AG10803 (cell line): ENCODE data around the gene HMX1.

Experiments used
- DNase-seq: peaks from one replicate; pipeline ENCODE4 v3.0.0; 2010; ENCODE audit warnings: low read depth
- H3K4me3 ChIP-seq: 2 replicates; pipeline ENCODE4 v1.5.1; 2011; ENCODE audit warnings: mild to moderate bottlenecking, low read length, control low read depth
- TF ChIP-seq, protein P1 (sequence below): conservative IDR thresholded peaks from 2 replicates; pipeline ENCODE4 v1.5.1; 2011; ENCODE audit warnings: mild to moderate bottlenecking, low read length, control low read depth, inconsistent platforms

The HMX1 gene

DNA sequence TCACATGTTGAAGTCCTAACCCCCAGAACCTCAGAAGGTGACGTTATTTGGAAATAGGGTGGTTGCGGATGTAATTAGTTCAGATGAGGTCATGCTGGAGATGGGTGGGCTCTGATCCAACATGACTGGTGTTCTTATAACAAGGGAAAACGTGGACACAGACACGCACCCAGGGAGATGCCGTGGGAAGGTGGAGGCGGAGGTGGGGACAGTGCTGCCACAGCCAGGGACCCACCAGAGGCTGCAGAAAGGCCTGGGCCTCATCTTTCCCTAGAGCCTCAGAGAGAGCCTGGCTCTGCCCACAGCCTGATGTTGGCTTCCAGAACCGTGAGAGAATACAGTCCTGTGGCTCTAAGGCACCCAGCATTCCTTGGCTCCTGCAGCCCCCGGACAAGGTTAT is 7.9 kb upstream of the HMX1 start:
- no peak overlapping the region for H3K4me3 ChIP-seq
- DNase-seq = no peak
- TF ChIP-seq, protein P1, sequence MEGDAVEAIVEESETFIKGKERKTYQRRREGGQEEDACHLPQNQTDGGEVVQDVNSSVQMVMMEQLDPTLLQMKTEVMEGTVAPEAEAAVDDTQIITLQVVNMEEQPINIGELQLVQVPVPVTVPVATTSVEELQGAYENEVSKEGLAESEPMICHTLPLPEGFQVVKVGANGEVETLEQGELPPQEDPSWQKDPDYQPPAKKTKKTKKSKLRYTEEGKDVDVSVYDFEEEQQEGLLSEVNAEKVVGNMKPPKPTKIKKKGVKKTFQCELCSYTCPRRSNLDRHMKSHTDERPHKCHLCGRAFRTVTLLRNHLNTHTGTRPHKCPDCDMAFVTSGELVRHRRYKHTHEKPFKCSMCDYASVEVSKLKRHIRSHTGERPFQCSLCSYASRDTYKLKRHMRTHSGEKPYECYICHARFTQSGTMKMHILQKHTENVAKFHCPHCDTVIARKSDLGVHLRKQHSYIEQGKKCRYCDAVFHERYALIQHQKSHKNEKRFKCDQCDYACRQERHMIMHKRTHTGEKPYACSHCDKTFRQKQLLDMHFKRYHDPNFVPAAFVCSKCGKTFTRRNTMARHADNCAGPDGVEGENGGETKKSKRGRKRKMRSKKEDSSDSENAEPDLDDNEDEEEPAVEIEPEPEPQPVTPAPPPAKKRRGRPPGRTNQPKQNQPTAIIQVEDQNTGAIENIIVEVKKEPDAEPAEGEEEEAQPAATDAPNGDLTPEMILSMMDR = no peak

DNA sequence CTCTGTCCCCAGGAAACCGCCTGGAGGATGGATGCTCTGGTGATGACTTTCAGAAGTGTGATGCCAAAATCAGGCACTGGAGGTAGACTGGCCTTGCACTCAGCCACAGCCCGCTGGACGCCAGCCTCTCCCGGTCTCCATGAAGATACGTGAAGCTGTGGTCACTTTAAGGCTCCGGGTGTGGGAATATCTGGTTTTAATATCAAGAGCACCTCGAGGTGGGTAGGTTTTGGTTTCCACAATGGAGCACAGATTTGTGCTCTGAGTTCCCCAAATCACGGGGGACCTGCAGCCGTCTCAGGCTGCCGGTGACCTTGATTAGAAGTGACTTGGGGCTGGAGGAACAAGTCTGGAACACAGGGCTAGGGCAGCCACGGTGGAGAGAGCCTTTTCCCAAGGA is 6.8 kb upstream of the HMX1 start:
- TF ChIP-seq, protein P1 = no peak
- no peak overlapping the region for H3K4me3 ChIP-seq
- no peak for DNase-seq

DNA sequence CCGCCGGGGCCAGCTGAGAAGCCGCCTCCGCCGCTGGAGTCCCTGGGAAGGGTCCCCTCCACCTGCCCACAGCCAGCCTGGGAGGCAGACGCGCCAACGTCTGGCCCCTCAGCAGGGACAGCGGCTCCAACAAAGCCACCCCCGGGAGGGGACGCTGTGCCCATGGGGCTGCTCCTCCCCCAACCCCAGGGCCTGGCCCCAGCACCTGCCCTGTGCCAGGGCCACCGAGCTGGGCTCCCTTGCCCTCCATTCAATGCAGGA is 6.1 kb upstream of the HMX1 start:
- H3K4me3 ChIP-seq = no peak overlapping the region
- TF ChIP-seq, protein P1 = no peak
- DNase-seq = no peak

DNA sequence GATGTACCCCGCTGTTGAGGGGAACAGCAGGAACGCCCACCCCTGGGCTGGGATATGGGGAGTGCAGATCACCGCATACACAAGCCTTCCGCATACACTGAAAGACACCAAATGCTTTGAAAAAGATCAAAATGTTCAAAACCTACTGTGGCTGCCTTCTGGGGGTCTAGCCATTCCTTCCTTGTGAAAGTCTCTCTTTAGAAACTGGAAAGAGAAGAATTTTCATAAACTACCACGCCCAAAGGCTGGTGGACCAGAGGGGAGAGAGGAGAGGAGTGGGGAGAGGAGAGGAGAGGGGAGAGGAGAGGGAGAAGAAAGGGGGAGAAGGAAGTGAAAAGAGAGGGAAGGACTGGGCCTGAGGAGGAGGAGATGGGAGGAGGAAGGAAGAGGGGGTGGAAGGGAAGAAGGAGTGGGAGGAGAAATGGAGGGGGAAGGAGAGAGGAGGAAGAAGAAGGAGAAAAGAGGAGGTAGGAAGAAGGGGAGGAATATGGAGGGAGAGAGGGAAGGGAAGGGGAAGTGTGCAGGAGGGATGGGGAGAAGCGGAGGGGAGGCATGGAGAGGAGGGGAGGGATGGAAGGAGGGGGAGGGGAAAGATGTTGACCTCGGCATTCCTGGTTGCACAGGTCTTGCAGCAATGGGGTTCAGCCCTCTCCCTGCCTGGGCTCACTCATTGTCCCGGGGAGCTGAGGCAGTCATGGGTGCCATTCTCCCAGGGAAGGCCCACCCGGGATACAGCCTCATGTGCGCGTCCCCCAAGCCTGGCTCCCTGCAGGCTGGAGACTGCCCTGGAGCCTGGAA is 5.5 kb upstream of the HMX1 start:
- no peak overlapping the region for H3K4me3 ChIP-seq
- TF ChIP-seq, protein P1 = no peak
- no peak for DNase-seq

DNA sequence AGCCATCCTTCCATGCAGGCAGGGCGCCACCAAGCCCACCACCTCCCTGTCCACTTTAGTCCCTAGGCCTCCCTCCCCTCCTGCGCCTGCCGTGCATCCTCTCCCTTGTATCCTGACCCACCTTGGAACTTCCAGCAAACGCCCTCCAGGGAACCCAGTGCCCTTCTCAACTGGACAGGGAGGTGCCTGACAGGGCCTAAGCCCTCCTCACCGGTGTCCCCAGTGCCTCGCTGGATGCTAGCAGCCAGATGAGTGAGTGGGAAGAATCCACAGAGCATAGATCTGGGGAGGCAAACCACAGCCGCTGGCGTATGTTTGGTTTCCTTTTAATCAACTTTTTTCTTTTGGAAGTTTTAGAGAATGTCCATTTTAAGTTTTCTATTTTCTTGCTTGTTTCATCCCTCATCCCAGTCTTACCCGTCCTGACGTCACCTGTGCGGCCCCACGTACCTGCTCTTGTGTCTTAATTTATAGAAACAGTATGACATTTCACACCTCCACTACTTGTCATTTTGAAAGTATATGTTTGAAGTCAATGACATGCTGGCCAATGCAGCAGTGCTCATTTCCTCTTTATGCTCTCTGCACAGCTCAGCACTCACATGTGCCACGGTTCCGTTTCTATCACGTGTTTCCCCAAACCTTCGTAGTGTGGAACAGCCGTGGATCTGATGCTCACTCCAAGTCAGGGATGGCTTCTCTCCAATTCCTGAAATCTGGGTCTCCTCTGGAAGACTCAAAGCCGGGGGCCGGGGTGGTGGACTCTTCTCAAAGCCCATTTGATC is 3.4 kb upstream of the HMX1 start:
- no peak overlapping the region for H3K4me3 ChIP-seq
- DNase-seq = no peak
- TF ChIP-seq, protein P1 = no peak

DNA sequence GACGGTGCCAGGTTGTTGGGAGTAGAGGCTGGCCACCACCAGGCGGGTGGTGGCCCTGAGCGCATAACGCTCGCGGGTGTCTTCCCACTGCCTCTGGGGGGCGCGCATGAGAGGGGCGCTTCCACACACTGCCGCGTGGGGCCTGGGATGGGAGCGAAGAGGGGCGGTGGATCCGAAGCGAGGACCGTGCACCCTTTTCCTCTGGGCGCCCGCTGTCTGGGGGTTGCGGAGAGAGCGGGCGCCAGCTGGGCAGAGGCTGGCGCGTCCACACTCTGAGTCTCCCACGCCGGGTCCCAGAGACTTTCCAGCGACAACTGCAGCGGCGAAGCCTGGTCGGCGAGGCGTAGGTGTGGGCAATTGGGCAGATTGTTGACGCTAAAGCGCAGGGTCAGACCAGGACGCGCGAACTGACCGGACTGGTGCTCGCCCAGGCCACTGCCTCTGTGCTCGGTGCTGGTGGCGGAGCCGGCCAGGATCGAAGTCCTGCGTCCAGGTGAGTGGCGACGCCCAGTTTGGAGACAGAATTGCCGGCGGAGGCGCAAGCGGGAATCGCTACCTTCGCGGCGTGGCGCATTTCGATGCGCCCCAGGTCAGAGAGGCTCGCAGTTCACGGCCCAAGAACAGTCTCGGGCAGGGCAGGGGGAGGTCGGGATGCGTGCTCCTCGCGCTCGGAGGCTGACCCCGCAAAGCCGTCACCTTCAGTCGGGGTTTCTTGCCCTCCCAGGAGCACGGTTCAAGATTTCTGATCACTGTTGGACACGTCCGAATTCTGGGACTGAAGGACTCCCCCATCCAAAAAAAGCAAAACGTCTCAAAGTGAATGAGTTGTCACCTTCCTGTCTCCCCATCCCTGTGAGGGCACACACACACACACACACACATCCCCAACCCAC is 2.6 kb upstream of the HMX1 start:
- H3K4me3 ChIP-seq = no peak overlapping the region
- TF ChIP-seq, protein P1 = no peak
- DNase-seq = no peak
